Measurements from ENCODE around the gene POLD4.

POLD4 gene

GRCh38 chr11:67393990-67394389 lies 40.6 kb upstream of the POLD4 start:
- Histone ChIP-seq H3K36me3 (ENCODE audit: insufficient read depth, low read length) (peaks cover 8% of the 10 kb centered on the region), H3K4me1 (ENCODE audit: insufficient read depth, low read length) (peaks cover 19% of the 10 kb centered on the region), H3K9ac (ENCODE audit: low read depth, low read length) (no peak overlapping the region), H3K9me3 (ENCODE audit: control insufficient read depth, insufficient read depth, low read length) (no peaks in the 10 kb centered on the region)

DNA sequence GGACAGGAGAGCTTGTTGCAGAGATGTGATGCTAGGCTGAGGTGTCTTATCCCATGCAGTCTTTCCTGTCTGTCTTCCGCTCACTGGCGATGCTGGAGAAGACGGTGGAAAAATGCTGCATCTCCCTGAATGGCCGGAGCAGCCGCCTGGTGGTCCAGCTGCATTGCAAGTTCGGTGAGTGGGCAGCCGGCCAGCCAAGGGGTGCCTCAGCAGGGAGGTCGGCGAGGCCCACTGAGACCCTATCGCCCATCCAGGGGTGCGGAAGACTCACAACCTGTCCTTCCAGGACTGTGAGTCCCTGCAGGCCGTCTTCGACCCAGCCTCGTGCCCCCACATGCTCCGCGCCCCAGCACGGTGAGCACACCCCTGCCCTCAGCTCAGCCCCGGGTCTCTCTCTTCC lies 40.1 kb upstream of the POLD4 start:
- H3K4me1 ChIP-seq (ENCODE audit: insufficient read depth, low read length): peaks cover 19% of the 10 kb centered on the region
- no peak overlapping the region for H3K9ac ChIP-seq (ENCODE audit: low read depth, low read length)
- no peaks in the 10 kb centered on the region for H3K9me3 ChIP-seq (ENCODE audit: control insufficient read depth, insufficient read depth, low read length)
- peaks cover 6% of the 10 kb centered on the region for H3K36me3 ChIP-seq (ENCODE audit: insufficient read depth, low read length)

DNA sequence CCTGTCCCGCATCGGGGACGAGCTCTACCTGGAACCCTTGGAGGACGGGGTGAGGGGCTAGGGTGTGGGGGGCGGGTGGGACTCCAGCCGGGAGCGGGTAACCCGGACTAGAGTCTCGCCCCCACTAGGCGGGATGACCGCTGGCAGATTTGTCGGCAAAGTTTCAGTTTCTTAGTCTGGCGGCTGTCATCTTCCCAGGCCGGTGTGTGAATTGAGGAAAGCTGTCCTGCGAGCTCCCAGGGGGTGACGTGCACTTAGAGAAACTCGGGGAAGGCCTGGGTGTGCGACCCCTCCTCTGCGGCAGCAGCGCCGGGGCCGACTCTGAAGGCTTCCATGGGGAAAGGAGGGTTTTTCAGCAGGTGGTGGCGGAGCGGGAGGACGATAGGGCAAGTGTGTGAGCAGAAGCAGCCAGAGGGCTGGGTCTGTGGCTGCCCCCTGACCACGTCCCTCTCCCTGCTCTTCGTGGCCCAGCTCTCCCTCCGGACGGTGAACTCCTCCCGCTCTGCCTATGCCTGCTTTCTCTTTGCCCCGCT lies 38.9 kb upstream of the POLD4 start:
- 0 out of 2 replicates have a peak, but pooled peaks cover under 1% of the 10 kb centered on the region for H3K36me3 ChIP-seq (ENCODE audit: insufficient read depth, low read length)
- peak overlapping the region; percentile 56 for H3K9ac ChIP-seq (ENCODE audit: low read depth, low read length)
- H3K4me1 ChIP-seq (ENCODE audit: insufficient read depth, low read length): peaks cover 14% of the 10 kb centered on the region
- H3K9me3 ChIP-seq (ENCODE audit: control insufficient read depth, insufficient read depth, low read length): no peaks in the 10 kb centered on the region

- Histone ChIP-seq H3K9ac (ENCODE audit: low read depth, low read length) (peak within 1 kb of the TSS; percentile 56), H3K36me3 (ENCODE audit: insufficient read depth, low read length) (no peaks in the 10 kb centered on the region), H3K9me3 (ENCODE audit: control insufficient read depth, insufficient read depth, low read length) (no peaks in the 10 kb centered on the region), H3K4me1 (ENCODE audit: insufficient read depth, low read length) (peaks cover 18% of the 10 kb centered on the region)
Observed at GRCh38 chr11:67391304-67392182, 38.2 kb upstream of the POLD4 start, which contains the start of gene RAD9A. RAD9A (plus strand) TSS chr11:67391986; CDS start chr11:67392045, 59 bp downstream.

- peak overlapping the region; percentile 56 for H3K9ac ChIP-seq (ENCODE audit: low read depth, low read length)
- H3K4me1 ChIP-seq (ENCODE audit: insufficient read depth, low read length): peaks cover 12% of the 10 kb centered on the region; the same call in 1 of the 2 replicates
- H3K9me3 ChIP-seq (ENCODE audit: control insufficient read depth, insufficient read depth, low read length): no peaks in the 10 kb centered on the region
- no peaks in the 10 kb centered on the region for H3K36me3 ChIP-seq (ENCODE audit: insufficient read depth, low read length)
Observed at GRCh38 chr11:67390947-67391303, 37.6 kb upstream of the POLD4 start.

DNA sequence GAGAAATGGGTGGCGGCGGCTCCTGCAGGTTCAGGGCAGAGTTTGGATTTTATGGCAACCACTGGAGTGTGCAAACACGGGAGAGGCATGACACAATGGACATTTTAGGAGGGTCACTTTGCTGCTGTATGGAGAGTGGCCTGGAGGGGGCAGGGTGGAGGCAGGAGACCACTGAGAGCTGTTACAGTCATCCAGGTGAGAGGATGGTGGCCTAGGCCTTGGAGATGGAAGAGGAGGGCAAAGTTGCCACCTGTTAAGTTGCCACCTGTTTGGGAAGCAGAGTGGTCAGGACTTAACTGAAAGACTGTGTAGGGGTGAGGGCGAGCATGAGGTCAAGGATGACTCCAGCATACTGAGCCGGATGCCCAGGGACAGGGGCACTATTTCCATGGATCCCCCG lies 36.1 kb upstream of the POLD4 start:
- Histone ChIP-seq H3K9me3 (ENCODE audit: control insufficient read depth, insufficient read depth, low read length) (no peaks in the 10 kb centered on the region), H3K4me1 (ENCODE audit: insufficient read depth, low read length) (peaks cover 12% of the 10 kb centered on the region; the same call in 1 of the 2 replicates), H3K9ac (ENCODE audit: low read depth, low read length) (no peak overlapping the region), H3K36me3 (ENCODE audit: insufficient read depth, low read length) (no peaks in the 10 kb centered on the region)

- no peak overlapping the region for H3K9ac ChIP-seq (ENCODE audit: low read depth, low read length)
- no peaks in the 10 kb centered on the region for H3K9me3 ChIP-seq (ENCODE audit: control insufficient read depth, insufficient read depth, low read length)
- H3K36me3 ChIP-seq (ENCODE audit: insufficient read depth, low read length): no peaks in the 10 kb centered on the region
- peaks cover 10% of the 10 kb centered on the region; the same call in 1 of the 2 replicates for H3K4me1 ChIP-seq (ENCODE audit: insufficient read depth, low read length)
Observed at GRCh38 chr11:67387518-67387917, 34.2 kb upstream of the POLD4 start.

GRCh38 chr11:67387069-67387468 lies 33.7 kb upstream of the POLD4 start:
- H3K4me1 ChIP-seq (ENCODE audit: insufficient read depth, low read length): peaks cover 10% of the 10 kb centered on the region; the same call in 1 of the 2 replicates
- H3K36me3 ChIP-seq (ENCODE audit: insufficient read depth, low read length): no peaks in the 10 kb centered on the region
- H3K9ac ChIP-seq (ENCODE audit: low read depth, low read length): peak overlapping the region; percentile 30; the same call in 1 of the 2 replicates
- H3K9me3 ChIP-seq (ENCODE audit: control insufficient read depth, insufficient read depth, low read length): no peaks in the 10 kb centered on the region

GRCh38 chr11:67384851-67385366 lies 31.6 kb upstream of the POLD4 start:
- Histone ChIP-seq H3K36me3 (ENCODE audit: insufficient read depth, low read length) (no peaks in the 10 kb centered on the region), H3K9ac (ENCODE audit: low read depth, low read length) (no peak overlapping the region), H3K4me1 (ENCODE audit: insufficient read depth, low read length) (peaks cover 10% of the 10 kb centered on the region; the same call in 1 of the 2 replicates), H3K9me3 (ENCODE audit: control insufficient read depth, insufficient read depth, low read length) (no peaks in the 10 kb centered on the region)

GRCh38 chr11:67382276-67383136 lies 29.2 kb upstream of the POLD4 start:
- Histone ChIP-seq H3K9me3 (ENCODE audit: control insufficient read depth, insufficient read depth, low read length) (no peaks in the 10 kb centered on the region), H3K9ac (ENCODE audit: low read depth, low read length) (no peak overlapping the region), H3K36me3 (ENCODE audit: insufficient read depth, low read length) (no peaks in the 10 kb centered on the region), H3K4me1 (ENCODE audit: insufficient read depth, low read length) (peaks cover 22% of the 10 kb centered on the region; the same call in 1 of the 2 replicates)

- no peak overlapping the region for H3K9ac ChIP-seq (ENCODE audit: low read depth, low read length)
- H3K9me3 ChIP-seq (ENCODE audit: control insufficient read depth, insufficient read depth, low read length): no peaks in the 10 kb centered on the region
- H3K4me1 ChIP-seq (ENCODE audit: insufficient read depth, low read length): peaks cover 19% of the 10 kb centered on the region; the same call in 1 of the 2 replicates
- H3K36me3 ChIP-seq (ENCODE audit: insufficient read depth, low read length): no peaks in the 10 kb centered on the region
Observed at GRCh38 chr11:67381244-67381972, 28.1 kb upstream of the POLD4 start.

DNA sequence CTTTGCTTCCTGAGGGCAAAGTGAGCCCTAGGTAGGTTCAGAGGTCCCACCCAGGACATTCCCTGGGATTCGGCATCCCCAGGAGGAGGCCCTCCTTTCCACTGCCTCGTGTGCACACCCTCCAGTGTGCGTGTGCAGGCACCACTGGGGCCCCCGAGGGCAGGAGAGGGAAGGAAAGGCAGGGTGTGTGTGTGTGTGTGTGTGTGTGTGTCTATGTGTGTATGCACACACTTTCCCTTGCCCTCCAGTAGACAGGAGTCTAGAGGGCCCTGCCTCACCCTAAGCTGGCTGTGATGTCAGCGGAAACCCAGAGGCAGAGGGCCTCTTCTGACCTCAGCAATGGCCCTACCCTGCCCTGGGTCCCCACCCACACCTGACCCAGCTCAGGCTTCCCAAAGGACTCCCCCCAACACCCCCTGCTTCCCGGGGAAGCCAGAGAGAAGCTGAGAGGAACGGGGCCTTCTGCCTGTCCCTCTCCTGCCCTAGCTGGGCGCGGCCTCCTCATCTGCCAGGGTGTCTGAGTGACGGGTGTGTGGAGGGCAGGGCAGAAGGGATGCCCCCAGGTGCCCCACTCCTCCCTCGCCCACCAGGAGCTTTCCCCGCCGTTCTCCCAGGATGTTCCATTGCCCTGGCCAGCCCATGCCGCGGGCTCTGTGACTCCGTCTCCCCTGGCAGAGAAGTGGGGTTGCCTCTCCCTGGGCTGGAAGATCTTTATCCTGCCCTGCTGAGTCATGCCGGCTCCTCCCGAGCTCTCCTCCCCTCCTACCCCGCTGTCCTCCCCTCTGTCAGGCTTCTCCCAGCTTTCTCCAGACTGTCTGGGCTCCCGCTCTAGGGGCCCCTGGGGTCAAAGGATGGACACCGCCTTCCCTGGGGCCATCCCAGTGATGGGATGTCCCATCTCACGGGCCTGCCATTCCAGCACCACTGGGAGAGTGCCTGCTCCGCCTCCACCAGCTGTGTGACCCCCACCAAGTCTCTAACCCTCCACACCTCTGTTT lies 26.0 kb upstream of the POLD4 start:
- Histone ChIP-seq H3K4me1 (ENCODE audit: insufficient read depth, low read length) (peaks cover 20% of the 10 kb centered on the region; the same call in 1 of the 2 replicates), H3K9me3 (ENCODE audit: control insufficient read depth, insufficient read depth, low read length) (no peaks in the 10 kb centered on the region), H3K36me3 (ENCODE audit: insufficient read depth, low read length) (no peaks in the 10 kb centered on the region), H3K9ac (ENCODE audit: low read depth, low read length) (no peak overlapping the region)

DNA sequence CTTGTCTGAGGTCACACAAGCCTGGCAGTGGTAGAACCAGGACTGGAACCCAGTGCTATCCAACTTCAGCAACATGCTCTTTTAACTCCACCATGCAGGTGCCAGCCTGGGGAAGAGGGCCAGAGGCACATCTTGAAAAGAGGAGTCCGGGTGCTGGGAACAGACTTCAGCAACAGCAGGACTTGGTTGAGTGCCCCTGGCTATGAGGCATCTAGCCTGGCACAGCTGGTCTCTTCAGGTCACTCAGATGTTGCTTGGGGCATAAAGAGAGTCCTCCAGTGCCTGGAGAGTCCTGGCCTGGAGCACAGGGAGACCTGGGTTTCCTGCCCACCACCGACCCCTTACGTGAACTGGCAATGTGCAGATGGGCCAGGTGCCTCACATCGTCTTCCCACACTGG lies 25.2 kb upstream of the POLD4 start:
- no peak overlapping the region for H3K9ac ChIP-seq (ENCODE audit: low read depth, low read length)

More for the DNA sequence above, 25.2 kb upstream of the POLD4 start:
- no peaks in the 10 kb centered on the region for H3K9me3 ChIP-seq (ENCODE audit: control insufficient read depth, insufficient read depth, low read length)
- no peaks in the 10 kb centered on the region for H3K36me3 ChIP-seq (ENCODE audit: insufficient read depth, low read length)
- H3K4me1 ChIP-seq (ENCODE audit: insufficient read depth, low read length): peaks cover 20% of the 10 kb centered on the region; the same call in 1 of the 2 replicates
